ENCODE data around the gene CLN5.
A peak's percentile ranks its signal among the peaks of the same experiment; 100 is the strongest.

Gene CLN5

GRCh38 chr13:77022341-77022740 is 30.5 kb downstream of the CLN5 start:
- no peak for DNase-seq

- DNase-seq = no peak
Observed at GRCh38 chr13:77026255-77026860, 34.5 kb downstream of the CLN5 start.

DNA sequence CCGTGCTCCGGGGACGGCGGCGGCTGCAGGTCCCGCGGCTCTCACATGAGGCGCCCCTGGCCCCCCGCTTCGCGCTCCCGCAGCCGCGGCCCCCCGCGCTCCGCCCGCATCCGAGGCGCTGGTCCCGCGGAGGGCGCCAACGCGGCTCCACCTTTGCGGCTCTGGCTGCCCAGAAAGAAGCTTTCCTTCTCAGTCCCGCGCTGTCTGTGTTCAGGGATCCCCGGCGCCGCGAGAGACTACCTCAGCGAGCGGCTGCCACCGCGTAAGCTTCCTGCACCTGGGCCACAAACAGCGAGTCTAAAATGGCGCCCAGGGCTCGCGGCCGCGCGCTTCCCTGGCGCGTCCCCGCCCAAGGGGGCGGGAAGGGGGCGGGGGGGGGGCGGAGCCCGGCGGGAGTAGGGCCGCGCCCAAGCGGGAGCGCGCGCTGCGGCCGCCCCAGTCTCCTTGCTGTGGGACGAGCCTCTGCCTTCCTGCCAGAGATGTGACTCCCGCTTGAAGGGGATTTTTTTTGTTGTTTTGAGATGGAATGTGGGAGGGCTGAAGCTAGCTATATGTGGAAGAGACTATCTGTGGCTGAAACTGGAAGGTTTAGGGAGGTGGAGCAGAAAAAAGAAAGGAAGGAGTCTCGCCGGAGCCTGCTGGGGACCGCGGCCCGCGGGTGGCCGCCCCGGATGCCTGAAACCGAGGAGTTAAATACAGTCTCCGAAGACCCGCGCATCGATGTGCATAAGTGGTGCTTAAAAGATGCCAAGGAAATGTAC is 35.2 kb downstream of the CLN5 start, which contains the start of gene FBXL3:
Gene FBXL3 (minus strand): TSS at position 299 of the 761 bp plus-strand sequence. CDS start 5,299 bp downstream, outside the sequence.
- peak; percentile 32 for DNase-seq

GRCh38 chr13:77028202-77028601 is 36.3 kb downstream of the CLN5 start:
- no peak for DNase-seq

- no peak for DNase-seq
Observed at GRCh38 chr13:77029436-77029835, 37.6 kb downstream of the CLN5 start.

DNA sequence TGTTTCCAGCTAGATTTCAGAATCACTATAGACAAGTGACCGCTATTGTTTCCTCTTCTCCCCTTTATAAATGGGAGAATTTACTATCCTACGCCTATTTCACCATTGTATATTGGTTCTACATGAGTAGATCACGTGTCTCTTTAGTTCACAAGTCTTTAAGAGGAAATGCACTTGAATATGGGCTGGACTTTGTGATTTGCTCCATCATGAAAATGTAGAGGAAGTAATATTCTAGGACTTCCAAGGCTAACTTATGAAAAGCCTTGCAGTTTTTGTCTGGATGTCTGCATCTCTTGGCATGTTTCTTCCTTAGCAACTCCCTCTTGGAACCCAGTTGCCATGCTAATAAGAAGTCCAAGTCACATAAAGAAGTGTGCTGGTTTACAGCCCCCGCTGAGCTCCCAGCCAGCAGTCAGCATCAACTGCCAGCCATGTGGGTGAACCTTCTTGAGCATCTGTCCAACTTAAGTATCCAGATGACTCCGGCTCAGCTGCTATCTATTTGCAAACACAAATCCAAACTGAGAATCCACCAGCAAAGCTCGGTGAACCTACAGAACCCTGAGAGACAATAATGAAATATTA is 39.9 kb downstream of the CLN5 start:
- DNase-seq = no peak

GRCh38 chr13:77033717-77034302 is 41.9 kb downstream of the CLN5 start:
- DNase-seq = no peak

DNA sequence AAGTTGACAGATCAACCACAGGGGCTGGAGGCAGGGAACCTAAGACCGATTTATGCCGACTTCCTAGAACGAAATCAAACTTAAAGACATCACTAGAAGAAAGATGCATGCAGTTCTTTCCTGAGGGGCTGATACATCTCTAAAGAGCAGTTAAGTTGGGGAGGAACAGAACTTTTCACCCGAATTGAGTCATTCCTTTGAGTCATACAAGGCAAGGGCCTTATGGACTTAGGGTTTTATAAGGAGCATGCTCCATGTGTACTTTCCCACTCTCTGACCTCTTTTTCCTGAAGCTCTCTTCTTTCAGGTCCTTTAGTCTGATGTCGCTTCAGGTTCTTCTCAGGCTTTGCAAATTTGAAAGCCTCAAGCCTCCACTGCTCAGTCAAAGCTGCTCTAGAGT is 43.0 kb downstream of the CLN5 start:
- DNase-seq = no peak

- DNase-seq = no peak
Observed at GRCh38 chr13:77036279-77036678, 44.4 kb downstream of the CLN5 start.

DNA sequence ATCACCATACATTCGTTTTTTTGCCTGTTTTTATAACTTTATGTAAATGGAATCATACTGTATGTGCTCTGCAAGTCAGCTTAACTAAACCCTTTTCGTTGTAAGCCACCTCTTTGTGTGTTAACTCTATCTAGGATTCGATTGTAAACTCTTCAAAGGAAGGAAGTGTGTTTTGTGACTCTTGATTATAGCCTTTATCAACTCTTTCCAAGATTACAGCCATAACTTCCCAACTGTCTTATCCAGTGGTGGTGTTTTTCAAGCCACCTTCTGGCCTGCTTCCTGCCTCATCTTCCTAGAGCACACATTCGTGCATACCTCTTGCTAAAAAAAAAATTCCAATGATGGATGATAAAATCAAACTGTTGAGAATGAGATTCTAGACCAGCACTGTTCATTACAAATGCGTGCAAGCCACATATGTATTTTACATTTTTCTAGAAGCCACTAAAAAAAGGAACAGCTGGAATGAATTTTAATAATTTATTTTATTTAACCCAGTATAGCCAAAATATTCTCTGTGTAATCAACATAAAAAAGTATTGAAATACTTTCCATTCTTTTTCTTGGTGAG is 47.1 kb downstream of the CLN5 start:
- no peak for DNase-seq

GRCh38 chr13:77040076-77040475 is 48.2 kb downstream of the CLN5 start:
- no peak for DNase-seq

GRCh38 chr13:77040835-77041234 is 49.0 kb downstream of the CLN5 start:
- no peak for DNase-seq

DNA sequence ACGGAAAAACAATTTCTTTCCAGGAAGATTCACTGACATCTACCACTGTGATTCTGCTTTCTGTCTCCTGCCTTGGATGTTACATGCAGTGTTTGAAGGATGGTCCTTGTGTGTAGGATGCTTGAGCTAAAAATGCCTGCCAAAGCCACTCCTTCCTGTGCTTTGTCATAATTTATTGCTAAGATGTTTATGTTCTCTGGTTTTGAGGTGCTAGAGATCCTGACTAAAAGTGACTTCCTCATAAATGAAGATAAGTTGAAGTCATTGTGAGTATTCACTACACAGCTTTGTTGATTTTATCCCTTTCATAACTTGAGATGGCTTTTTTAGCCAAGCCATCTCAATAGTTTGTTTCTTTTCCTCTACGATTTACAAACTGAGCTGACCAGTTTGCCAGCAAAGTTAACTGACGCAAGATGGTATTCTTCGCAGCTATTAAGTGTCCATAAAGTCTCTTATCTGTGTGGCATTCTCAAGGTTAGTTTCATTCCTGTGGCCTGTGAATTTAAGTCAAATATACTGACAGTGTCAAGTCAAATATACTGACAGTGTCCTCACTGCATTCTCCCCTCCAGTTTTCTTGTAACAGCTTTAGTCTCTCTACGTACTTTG is 50.8 kb downstream of the CLN5 start:
- no peak for DNase-seq

DNA sequence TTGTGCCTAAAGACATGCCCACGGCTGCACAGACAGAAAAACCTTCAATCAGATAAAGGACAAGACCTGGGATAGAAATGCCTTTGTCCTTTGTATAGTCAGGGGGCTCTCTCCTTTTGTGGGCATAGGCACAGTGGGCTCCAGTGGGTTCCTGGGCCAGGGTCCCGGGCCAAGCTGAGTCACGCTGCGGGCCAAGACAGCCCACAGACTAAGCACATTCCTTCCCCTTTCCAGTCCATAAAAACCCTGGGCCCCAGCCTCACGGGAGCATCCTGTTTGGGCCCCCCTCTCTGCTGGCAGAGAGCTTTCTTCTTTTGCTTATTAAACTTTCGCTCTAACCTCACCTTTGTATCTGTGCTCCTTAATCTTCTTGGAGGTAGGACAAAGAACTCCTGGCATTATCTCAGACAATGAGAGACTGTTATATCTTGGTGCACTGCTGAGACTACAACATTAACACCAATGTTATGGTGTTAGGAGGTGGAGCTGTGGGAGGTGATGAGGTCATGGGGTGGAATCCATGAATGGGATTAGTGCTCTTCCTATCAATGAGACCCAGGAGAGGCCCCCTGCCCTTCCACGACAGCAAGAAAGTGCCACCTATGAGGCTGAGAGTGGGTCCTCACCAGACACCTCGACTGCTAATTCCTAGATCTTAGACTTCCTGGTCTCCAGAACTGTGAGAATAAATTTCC is 55.9 kb downstream of the CLN5 start:
- DNase-seq = no peak

GRCh38 chr13:77048681-77049080 is 56.8 kb downstream of the CLN5 start:
- no peak for DNase-seq

DNA sequence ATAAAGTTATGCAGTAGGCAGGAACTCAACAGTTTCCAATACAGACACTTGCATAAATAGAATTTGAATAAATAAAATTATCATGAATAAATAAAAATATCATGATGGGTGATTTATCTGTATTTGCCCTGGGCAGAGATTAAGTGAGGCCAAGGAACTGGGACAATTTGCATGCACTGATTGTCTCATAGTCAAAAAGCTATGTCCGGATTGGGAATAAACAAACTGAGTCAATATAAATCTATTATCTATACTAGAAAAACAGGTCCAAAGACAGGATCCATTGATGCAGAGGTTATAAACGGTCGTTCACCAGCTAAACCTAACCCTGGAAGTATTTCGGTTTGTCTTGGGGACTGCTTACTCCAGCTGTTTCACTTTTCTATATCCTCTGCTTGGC is 61.3 kb downstream of the CLN5 start:
- no peak for DNase-seq
